PC-3 (cell line): ENCODE measurements around the gene DSTN. TPM values are rescaled to one million over a fixed set of nuclear protein-coding genes. Genes with fewer than 3 reads are reported as not detected.

ENCODE experiments used
- ATAC-seq: fragments of 200-7000 bp; cut with Tn5 transposase; 2 replicates; pipeline ENCODE4 v1.9.1; 2020; ENCODE audit warnings: mild to moderate bottlenecking, moderate library complexity
- BruUV-seq: library from RNA; stranded (reverse); fragments of 400-500 nt; replicated peaks from 2 replicates; lab custom pipeline; 2021; lab: Mats Ljungman, UMichigan
- CTCF ChIA-PET: fragments of 300-600 bp; sonication (Branson Sonifier 250); formaldehyde crosslinking; loops from one replicate; lab custom pipeline; 2022; ENCODE audit warnings: antibody characterized with exemption; lab: Charles Lee
- POLR2A ChIA-PET: fragments of 300-600 bp; sonication (Branson Sonifier 250); formaldehyde crosslinking; loops from one replicate; lab custom pipeline; 2022; ENCODE audit warnings: antibody characterized with exemption; ENCODE audit not compliant: unreplicated experiment; lab: Charles Lee
- DNase-seq: peaks from one replicate; pipeline ENCODE4 v3.0.0-alpha.2; 2015
- H2AFZ ChIP-seq: fragments of 300-600 bp; sonication (generic); 2 replicates; pipeline ENCODE4 v1.6.0; 2016; ENCODE audit warnings: antibody characterized with exemption, low read length
- H3F3A ChIP-seq: fragments of 300-600 bp; sonication (generic); one replicate; pipeline ENCODE4 v1.6.0; 2017; ENCODE audit warnings: antibody characterized with exemption, low read length, control low read depth, mild to moderate bottlenecking; ENCODE audit not compliant: unreplicated experiment
- H3K27ac ChIP-seq: fragments of 300-600 bp; sonication (generic); 2 replicates; pipeline ENCODE4 v1.5.1; 2016; ENCODE audit warnings: mild to moderate bottlenecking, low read length
- H3K27me3 ChIP-seq: fragments of 300-600 bp; sonication (generic); 2 replicates; pipeline ENCODE4 v1.6.1; 2016; ENCODE audit warnings: low read length, mixed read lengths
- H3K36me3 ChIP-seq: fragments of 300-600 bp; sonication (generic); 2 replicates; pipeline ENCODE4 v1.6.1; 2016; ENCODE audit warnings: low read depth, mixed run types, low read length, mixed read lengths
- H3K4me1 ChIP-seq: fragments of 300-600 bp; sonication (generic); 2 replicates; pipeline ENCODE4 v1.5.1; 2016; ENCODE audit warnings: low read length; ENCODE audit not compliant: insufficient read depth
- H3K4me2 ChIP-seq: fragments of 300-600 bp; sonication (generic); 2 replicates; pipeline ENCODE4 v1.6.0; 2016; ENCODE audit warnings: low read length
- H3K4me3 ChIP-seq: fragments of 300-600 bp; sonication (generic); 2 replicates; pipeline ENCODE4 v1.5.1; 2016; ENCODE audit warnings: mild to moderate bottlenecking, low read length, mixed read lengths
- H3K79me2 ChIP-seq: fragments of 300-600 bp; sonication (generic); 2 replicates; pipeline ENCODE4 v1.6.1; 2017; ENCODE audit warnings: low read length, mixed read lengths
- H3K9ac ChIP-seq: fragments of 300-600 bp; sonication (generic); 2 replicates; pipeline ENCODE4 v1.6.0; 2016; ENCODE audit warnings: mild to moderate bottlenecking, low read length
- H3K9me2 ChIP-seq: fragments of 300-600 bp; sonication (generic); replicated peaks from 2 replicates; pipeline ENCODE4 v1.6.1; 2016; ENCODE audit warnings: mixed run types, low read length, mixed read lengths
- H3K9me3 ChIP-seq: fragments of 300-600 bp; sonication (generic); 2 replicates; pipeline ENCODE4 v1.6.1; 2016; ENCODE audit warnings: low read length, mixed read lengths
- H4K20me1 ChIP-seq: fragments of 300-600 bp; sonication (generic); 2 replicates; pipeline ENCODE4 v1.6.1; 2016; ENCODE audit warnings: low read length, mixed read lengths
- CTCF ChIP-seq: fragments of 300-600 bp; sonication (generic); conservative IDR thresholded peaks from 2 replicates; pipeline ENCODE4 v1.5.1; 2017; ENCODE audit warnings: antibody characterized with exemption, low read depth, mild to moderate bottlenecking, low read length
- EZH2 ChIP-seq: fragments of 300-600 bp; sonication (generic); IDR thresholded peaks from one replicate; pipeline ENCODE4 v1.6.1; 2017; ENCODE audit warnings: antibody characterized with exemption, mild to moderate bottlenecking, low read length; ENCODE audit not compliant: unreplicated experiment
- EZH2phosphoT487 ChIP-seq: fragments of 300-600 bp; sonication (generic); IDR thresholded peaks from 2 replicates; pipeline ENCODE4 v1.6.1; 2018; ENCODE audit warnings: mild to moderate bottlenecking, antibody characterized with exemption, low read length, borderline replicate concordance
- intact Hi-C: fragments of 100-400 bp; cut with micrococcal nuclease; formaldehyde crosslinking; loops from 2 replicates; pipeline ENCODE4 v1.9.0; 2023
- total RNA-seq: library from RNA; depleted of rRNA; stranded (reverse); fragments of >200 nt; gene quantifications from 2 replicates; pipeline ENCODE4 v1.2.3, GENCODE V29; 2014

Gene DSTN
- total RNA-seq, 1 experiment from 2014 or later = 182 TPM

GRCh38 chr20:17616480-17617211 is 46.8 kb downstream of the DSTN start:
- no peaks in the 10 kb centered on the region for H3K79me2 ChIP-seq
- BruUV-seq = no TSS peak
- no peaks in the 10 kb centered on the region for H3K9me3 ChIP-seq
- no peak for DNase-seq
- intact Hi-C loops = loop anchor here (1.0 kb wide), 1 partner anchor 111 kb away; no protein-coding TSS in a partner anchor
- H3K4me1 ChIP-seq = no peaks in the 10 kb centered on the region
- H3K27me3 ChIP-seq = no peaks in the 10 kb centered on the region
- H3F3A ChIP-seq = no peaks in the 10 kb centered on the region
- TF ChIP-seq EZH2 (no peak), CTCF (no peak), EZH2phosphoT487 (no peak)
- H3K4me2 ChIP-seq = no peak overlapping the region
- peaks cover 53% of the 10 kb centered on the region for H3K36me3 ChIP-seq
- no peak overlapping the region for H3K9ac ChIP-seq
- H3K4me3 ChIP-seq = no peak overlapping the region
- POLR2A ChIA-PET = no interaction called here
- H4K20me1 ChIP-seq = no peaks in the 10 kb centered on the region
- no peak overlapping the region for H2AFZ ChIP-seq
- CTCF ChIA-PET = no interaction called here
- H3K27ac ChIP-seq = no peak overlapping the region
- no peak for ATAC-seq
- H3K9me2 ChIP-seq = no peaks in the 10 kb centered on the region

- DNase-seq (peak; percentile 53), ATAC-seq (peak; percentile 53)
- Histone ChIP-seq H3K4me1 (no peaks in the 10 kb centered on the region), H3K9ac (no peak overlapping the region), H3F3A (no peaks in the 10 kb centered on the region), H3K27ac (no peak overlapping the region), H4K20me1 (no peaks in the 10 kb centered on the region), H3K4me3 (no peak overlapping the region), H2AFZ (no peak overlapping the region), H3K36me3 (peaks cover 55% of the 10 kb centered on the region), H3K79me2 (no peaks in the 10 kb centered on the region), H3K9me3 (no peaks in the 10 kb centered on the region), H3K27me3 (no peaks in the 10 kb centered on the region), H3K9me2 (no peaks in the 10 kb centered on the region), H3K4me2 (no peak overlapping the region)
- intact Hi-C loops = loop anchor here (1.0 kb wide), 1 partner anchor 112 kb away; no protein-coding TSS in a partner anchor
- TF ChIP-seq EZH2 (no peak), CTCF (peak; percentile 84)
- CTCF ChIA-PET = interaction anchor here (0.9 to 1.1 kb wide), 2 partner anchors 81 to 112 kb away, joined by 3 to 7 read pairs; no protein-coding TSS in a partner anchor
- POLR2A ChIA-PET = no interaction called here
- BruUV-seq = no TSS peak
Observed at GRCh38 chr20:17617212-17617867, 47.5 kb downstream of the DSTN start.
